Activated CD4-positive, alpha-beta T cell treated with anti-CD3 and anti-CD28 coated beads for 48 hours (primary cell): Measurements from ENCODE around the gene ACTL7B.
"Not testable (repeated sequence)": the region's sequence is repeated elsewhere in the genome, so short reads cannot be mapped to it uniquely, and the experiment has no call there.

Experiments
- DNase-seq: peaks from one replicate; pipeline ENCODE4 v3.0.0-alpha.2; 2020

ACTL7B gene

DNA sequence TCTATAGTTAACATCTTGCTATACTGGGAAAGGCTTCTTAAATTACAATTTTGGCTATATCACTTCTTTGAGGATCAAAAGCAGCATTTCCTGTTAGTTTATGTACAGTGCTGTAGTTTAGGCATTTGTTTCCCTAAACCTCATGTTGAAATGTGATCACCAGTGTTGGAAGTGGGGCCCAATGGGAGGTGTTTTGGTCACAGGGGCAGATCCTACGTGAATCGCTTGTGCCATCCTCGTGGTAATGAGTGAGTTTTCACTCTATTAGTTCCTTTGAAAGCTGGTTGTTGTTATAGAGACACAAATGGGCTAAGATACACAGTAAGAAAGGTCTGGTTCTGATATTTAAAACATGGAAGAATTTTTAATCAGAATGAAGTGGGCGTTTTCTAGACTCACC lies 12.0 kb upstream of the ACTL7B start:
- no peak for DNase-seq

DNA sequence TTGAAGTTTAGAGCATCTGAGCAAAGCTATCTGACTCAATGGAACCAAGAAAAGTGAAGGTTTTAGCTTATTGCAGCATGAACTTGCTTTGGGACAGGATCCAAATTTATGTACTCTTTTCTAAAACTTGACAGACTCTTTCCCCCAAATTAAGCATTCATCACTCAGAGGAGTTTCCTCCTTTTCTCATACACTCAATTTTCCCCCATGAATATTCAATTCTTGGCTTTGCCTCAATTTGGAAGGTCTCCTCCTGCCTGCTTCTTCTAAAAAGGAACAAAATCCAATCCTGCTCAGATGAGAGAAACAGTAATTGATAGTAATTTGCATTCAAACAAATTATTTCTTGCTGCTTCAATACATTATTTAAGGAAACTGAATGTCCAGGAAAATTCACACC lies 11.3 kb upstream of the ACTL7B start:
- no peak for DNase-seq

DNA sequence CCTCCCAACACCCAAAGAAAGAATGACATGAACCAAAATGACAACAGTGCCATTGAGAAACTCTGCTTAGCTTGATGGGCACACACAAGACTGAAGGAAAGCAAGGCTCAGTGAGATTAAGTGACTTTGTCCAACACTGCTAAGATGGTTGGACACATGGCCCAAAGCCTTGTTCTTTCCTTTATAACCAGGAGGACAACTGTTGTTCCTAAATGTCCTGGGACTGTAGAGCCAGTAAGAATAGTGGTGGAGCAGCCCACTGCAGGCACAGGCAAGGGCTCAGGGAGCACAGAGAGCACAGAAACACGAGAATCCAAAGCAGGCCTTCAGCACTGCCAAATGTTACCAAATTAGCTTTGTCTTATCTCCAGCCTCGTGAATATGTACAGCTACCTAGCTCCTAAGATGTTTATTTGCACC lies 10.2 kb upstream of the ACTL7B start:
- DNase-seq, result no peak

DNA sequence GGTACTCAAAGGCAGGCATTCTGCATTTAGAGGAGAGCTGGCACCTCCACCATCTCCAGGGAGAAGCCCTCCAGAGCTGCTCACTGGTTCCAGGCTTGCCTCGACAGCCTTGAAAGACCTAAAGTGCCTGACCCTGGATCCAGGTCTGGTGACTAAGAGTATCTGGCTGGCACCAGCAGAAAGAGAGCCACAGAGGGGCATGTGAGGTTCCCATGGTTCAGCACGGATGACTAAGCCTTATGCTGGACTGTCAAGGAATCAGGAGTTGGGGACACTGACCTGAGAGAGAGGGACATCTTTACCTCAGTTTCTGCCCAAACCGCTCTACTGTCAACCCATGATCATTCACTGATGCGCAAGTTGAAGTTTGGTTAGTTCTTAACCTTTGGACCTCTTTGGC lies 9.3 kb upstream of the ACTL7B start:
- no peak for DNase-seq

DNA sequence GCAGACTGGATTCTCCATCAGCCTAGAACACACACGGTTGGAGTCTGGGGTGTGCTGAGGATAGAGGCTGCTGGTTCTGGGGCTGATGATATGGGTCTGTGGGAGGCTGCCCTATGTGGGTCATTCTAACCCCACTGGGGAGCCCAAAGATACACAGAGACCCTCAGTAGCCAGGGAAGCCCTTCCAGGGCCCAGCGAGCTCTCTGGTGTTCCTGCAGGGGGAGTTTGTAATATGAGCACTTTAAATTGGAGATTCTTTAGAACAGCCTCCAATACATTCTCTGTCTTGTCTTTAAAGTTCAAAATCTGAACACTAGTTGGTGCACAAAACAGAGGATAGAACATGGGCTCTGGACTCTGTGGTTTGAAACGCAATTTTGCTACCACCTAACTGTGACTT lies 8.7 kb upstream of the ACTL7B start:
- no peak for DNase-seq

DNA sequence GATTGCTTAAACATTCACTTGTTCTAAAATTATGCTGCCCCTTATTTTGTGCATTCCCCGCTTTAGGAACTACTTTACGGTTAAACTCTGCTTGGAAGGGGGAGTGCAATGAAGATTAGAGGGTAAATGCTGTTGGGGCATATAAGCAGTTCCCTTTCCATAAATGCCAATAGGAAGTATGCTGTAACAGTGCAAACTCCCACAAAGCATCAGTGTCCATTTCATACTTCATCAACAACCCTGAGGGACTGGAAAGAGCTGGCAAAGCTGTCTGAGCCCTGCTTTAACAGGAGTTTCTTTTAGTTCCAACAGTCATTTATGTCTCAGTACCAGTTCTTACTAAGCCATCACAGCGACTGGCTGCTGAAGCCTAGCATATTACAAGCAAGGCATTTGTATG lies 8.1 kb upstream of the ACTL7B start:
- no peak for DNase-seq

DNA sequence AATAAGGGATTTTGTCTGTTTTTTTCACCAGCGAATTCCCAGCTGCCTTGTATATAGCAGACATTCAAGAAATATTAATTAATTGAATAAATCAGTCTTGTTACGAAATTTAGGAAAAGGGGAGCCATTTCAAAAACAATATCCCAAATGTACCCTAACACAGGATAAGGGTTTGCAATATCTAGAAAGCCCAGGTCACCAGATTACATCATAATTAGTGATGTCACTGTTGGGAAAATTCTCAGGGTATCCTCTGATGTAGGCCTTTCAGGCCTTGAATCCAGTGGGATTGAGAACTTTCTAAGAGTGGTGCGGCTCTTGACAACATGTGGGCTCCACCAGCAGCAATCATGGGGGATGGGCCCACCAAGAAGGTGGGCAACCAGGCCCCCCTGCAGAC lies 6.2 kb upstream of the ACTL7B start, which contains the start of gene ACTL7A:
TSS of gene ACTL7A (plus strand) at position 270 of the 400 bp plus-strand sequence. CDS start at position 327, 57 bp downstream.
- no peak for DNase-seq

DNA sequence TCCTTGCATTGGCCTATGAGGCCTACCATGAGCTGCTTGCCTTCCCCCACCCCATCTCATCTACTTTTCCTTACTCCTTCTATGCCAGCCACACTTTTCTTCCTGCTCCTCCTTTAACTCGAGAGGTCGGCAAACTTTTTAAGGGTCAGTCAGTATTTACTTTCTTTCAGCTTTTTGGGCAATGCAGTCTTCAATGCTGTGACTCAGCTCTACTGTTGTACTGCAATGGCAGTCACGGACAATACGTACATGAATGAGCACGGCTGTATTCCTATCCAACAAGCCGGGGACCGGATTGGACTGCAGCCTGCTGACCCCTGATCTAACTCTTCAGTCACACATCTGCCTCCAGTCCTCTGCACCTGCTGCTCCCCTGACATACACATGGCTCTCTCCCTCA lies 5.7 kb upstream of the ACTL7B start:
- no peak for DNase-seq

DNA sequence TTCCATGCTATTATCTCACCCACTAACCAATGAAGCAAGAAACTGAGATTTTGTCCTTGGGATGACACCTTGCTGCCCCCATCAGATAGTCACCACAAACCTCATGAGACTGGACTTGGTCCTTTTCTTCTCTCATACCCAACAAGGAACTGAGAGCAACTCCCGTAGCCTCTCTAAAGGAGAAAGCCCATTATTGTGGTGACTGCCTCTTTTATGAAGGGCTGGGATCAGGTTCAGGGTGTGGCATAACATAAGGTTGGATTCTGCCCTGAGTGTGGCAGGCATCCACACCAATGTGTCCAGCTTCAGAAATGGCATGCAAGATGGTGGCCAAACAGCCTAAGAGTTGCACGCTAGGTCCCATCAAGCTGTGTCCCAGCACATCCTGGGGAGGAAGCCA lies 5.0 kb upstream of the ACTL7B start:
- DNase-seq, result no peak

DNA sequence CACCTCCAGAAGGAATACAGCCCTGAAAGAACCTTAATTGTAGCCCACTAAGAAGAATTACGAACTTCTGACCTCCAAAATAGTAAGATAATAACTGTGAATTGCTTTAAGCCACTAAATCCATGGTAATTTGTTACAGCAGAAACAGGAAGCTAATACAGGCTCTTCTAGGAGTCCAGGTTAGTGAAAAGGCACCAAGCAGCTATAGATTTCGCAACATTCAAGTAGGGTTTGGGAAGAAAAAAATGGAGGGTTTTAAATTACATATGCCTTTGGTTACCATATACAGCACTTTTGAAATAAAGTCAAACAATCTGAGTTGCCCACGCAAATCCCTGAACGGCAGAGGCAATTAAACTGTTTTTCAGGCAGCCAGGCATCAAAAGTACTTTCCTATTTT lies 4.6 kb upstream of the ACTL7B start:
- no peak for DNase-seq

DNA sequence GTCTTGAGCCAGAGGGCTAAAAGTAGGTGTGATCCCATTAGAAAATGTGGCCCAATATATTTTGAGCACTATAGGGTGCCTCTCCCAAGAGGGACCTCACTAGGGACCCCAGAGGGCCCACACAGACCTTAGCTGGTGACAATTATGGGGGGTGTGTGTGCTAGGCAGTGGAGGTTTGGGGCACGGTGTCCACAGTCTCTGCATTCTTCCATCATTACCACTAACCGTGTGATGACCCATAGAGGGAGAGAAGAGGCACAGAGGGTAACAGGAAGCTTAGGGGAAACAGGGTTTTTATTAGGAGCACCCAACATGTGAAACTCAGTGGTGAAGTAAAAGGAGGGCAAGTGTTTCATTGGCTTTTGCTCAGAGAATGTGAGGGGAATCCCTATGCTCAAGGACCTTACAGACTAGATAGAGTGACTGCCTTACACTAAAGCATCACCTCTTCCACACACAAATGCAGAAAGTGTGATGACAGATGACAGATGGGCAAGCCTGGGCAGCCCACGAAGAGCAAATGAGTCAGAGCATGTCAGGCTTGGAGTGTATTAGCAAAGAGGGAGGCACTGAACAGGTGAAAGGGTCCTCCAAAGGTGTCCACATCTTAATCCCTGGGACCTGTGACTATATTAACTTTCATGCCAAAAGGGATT lies 3.8 kb upstream of the ACTL7B start:
- DNase-seq, result no peak

DNA sequence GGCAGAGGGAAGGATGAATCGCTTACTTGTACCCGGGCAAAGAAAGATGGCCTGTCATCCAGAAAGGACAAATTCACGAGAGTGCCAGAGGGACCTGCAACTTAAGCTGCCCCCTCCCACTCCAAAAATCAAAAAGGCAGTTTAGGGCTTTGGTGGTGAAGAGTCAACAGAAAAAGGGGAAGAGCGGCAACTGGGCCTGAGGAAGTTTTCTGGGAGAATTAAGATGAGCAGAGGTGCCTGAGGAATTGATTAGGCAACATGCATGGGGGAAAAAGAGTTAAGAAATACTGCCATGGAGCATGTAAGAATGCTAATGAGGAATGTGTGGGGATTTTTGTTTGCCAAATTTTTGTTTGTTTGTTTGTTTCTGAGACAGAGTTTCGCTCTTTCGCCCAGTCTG lies 1.8 kb upstream of the ACTL7B start:
- no peak for DNase-seq

DNA sequence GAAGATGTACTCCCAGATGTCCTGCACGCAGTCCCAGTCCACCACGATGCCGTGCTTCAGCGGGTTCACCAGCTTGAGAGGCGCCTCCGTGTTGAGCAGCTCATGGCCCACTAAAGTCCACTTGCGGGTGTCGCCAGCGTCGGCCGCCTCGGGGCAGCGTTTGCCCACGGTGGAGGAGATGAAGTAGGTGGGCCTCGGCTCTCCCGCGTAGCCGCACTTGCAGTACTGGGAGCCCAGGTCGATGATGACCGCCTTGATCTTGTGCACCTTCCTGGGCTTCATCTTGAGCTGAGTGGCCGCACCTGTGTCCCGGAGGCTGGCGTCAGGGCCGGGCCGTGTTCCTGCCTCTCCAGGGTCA lies 278 bp downstream of the ACTL7B start:
- no peak for DNase-seq

DNA sequence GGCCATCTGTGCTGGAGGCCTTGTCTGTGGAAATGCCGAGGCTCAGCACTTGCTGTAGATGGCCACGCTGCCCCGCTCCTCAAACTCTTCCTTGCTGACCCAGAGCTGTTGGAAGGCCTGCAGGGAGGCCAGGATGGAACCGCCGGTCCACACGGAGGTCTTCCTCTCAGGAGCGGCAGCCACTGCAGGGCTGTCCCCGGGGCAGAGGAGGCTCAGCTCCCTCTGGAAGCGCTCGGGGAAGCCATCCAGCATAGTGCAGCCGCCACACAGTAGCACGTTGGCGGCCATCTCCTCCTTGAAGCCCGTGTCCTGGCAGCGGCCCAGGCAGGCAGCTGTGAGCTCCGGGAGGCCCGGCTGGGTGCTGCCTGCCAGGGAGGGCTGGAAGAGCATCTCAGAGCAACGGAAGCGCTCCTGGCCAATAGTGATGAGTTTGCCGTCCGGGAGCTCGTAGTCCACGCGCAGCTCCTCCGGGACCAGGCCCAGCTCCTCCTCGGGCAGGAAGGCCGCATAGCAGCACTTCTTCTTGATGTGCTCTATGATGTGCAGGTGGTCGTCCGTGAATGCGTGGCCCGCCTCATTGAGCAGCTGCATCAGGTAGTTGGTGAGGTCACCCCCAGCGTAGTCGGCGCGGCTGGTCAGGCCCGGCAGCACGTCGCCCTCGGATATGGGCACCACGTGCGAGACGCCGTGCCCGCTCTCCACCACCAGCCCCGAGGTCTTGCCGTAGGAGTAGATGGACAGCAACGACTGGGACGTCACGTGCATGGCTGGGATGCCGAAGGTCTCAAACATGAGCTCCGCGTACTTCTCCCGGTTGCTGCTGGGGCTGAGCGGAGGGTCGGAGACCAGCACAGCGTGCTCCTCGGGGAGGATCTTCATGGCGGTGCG lies 901 bp downstream of the ACTL7B start:
- no peak for DNase-seq

DNA sequence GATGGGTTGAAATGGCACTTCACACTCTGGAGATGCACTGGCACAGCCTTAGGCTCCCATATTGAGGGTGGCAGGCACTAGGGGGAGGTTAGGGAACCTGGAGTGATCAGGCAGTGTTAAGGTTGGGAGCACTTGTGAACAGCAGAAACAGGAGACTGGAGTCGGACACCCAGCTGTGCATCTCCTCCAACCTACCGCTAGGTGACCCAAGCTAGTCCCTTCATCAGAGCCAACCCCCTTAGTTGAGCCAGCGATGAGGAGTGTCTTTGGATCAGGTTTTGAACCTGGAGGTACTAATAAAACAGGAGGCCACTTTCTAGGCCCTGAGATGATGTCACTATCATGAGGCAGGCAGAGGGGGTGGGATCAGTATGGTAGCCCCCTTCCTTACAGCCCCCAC lies 1.7 kb downstream of the ACTL7B start:
- DNase-seq, result no peak

DNA sequence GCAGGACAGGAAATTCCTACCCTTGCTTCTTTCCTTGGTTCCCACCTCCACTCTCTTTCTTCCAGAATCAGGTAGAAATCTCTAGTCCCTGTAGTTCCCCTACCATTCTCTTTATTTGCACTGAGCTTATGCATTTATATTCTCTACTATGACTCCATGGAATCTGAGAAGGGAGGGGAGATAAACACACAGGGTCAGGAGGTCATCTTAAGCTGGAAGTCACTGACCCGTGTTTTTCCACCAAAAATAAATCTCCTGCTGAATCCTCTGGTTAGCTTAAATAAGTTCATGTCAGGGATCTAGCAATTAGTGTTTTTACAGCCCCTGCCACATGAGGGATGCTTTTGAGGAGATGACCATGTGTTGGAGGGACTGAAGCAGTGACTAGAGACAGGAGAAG lies 3.7 kb downstream of the ACTL7B start:
- no peak for DNase-seq

DNA sequence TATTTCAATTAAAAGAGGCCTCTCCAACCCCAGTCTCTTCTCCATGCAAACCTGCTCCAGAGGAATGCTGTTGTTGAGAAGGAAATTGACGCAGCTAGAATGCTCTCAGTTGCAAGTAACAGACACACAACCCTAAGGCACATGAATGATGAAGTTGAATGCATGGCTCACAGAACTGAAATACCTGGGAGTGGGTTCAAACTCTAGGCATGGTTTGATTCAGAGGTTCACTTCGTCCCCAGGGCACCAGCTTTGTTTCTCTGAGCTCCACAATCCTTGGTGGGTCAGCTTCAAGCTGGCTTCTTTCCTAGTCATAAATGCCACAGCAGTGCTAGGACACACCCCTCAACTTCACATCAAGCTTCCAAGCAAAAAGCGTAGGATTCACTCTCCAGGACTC lies 4.6 kb downstream of the ACTL7B start:
- DNase-seq, result no peak

DNA sequence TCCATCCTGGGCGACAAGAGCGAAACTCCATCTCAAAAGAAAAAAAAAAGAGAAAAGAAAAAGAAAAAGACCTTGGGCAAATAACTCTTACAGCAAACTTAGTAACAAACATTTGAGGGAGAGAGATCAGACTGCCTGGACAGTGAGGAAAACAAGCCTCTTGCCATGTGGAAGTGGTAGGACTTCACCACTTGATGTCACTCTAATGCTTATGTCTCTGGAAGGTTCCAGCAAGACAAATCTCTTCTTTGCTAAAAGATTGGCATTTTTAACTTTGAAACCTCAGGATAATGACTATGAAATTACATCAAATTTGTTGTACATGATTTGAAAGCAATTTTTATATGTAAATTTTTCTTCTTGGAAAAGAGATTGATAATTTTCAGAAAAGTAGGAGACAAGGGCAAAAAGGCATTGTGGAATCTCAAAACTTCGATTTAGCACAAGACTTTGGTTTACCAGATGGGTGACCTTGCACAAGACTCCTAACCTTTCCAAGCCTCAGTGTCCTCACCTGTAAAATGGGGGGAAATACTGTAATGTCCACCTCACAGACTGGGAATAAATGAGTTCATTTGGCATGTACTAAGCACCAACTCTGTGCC lies 5.4 kb downstream of the ACTL7B start:
- no peak for DNase-seq

DNA sequence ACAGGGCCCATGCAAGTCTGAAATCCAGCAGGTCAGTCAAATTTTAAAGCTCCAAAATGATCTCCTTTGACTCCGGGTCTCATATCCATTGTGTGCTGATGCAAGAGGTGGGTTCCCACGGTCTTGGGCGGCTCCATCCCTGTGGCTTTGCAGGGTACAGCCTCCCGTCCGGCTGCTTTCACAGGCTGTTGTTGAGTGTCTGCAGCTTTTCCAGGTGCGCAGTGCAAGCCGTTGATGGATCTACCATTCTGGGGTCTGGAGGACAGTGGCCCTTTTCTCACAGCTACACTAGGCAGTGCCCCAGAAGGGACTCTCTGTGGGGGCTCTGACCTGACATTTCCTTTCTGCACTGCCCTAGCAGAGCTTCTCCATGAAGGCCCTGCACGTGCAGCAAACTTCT lies 7.5 kb downstream of the ACTL7B start:
- DNase-seq, result not testable (repeated sequence)

DNA sequence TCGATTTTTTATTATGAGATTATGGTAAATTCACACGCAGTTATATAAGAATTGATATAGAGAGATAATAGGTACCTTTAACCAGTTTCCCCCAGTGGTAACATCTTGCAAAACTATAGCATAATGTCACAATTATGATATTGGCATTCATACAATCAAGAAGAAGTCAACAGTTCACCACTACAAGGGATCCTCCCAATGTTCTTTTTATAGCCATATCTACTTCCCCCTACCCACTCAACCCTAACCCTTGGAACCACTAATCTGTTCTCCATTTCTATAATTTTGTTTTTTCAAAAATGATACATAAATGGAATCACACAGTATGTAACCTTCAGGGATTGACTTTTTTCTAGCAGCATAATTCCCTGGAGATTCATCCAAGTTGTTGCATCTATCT lies 9.8 kb downstream of the ACTL7B start:
- DNase-seq, result no peak

DNA sequence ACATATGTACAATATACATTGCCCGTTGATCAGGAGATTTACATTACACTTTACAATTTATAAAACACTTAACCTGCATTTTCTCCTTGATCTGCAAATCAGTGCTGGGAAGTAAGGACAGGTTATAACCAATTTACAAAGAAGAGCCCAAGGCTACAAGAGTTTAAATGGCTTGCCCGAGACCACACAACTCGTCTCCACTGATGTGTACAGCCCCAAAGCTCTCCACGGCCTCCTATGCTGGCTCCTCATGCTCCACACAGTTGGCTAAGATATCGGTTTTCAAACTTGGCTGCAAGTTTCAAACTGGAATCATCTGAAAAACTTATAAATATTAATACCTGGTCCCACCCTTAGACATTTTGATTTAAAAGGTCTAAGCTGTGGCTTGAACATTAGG lies 10.3 kb downstream of the ACTL7B start:
- no peak for DNase-seq

DNA sequence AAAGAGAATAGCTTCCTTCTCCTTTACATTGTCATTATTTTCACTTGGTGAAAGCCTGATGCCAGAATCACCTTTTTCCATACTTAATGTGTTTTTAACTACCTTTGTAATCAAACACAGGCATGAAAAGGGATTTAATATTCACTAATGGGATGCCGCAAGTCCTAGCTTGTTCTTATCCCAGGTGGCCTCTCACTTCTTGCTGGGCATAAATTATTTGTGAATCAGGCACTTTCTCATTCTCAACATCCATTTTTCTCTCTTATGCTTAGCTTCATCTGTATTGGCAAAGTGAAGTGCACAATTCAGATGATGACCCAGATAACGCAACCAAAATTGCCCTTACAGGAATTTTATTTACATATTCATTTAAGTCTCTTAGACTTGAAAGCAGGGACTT lies 10.9 kb downstream of the ACTL7B start:
- no peak for DNase-seq

DNA sequence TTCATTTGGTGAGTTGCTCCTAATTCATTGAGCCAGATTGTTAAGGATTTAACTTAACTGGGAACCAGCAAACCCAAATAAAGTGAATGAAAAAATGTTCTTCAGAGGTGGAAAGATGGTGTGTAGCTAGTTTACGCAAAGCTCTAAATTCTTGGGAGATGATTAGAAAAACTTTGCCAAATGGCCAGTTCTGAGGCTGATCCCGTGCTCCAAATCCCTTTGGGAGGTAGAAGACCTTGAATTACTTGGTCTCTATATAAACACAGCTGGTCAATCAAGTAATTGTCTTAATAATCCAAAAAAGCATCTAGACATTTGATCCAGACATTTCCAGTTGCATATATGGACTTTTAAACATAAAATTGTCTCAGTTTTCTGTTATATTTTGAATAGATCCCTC lies 11.4 kb downstream of the ACTL7B start:
- no peak for DNase-seq

DNA sequence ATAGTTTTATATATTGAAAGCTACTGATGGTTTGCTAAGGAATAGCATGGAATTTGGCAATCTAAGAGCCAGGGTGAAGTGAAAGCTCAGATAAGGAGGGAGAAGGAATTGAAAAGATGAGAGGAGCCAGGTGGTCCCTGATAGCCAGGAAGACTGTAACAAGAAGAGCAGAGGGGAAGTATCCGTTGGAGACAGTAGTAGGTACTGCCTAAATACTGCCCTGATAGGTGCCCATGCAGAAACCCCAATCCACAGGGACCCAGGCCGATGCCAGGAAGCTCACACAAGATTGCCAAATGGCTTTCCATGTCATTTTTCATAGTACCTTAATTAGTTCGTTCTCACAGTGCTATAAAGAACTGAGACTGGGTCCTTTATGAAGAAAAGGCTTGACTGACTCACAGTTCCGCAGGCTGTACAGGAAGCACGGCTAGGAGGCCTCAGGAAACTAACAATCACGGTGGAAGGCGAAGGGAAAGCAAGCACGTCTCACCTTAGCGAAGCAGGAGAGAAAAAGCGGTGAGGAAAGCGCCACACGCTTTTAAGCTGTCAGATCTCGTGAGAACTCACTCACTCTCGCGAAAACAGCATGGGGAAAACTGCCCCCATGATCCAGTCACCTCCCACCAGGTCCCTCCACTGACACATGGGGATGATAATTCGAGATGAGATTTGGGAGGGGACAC lies 13.0 kb downstream of the ACTL7B start:
- peak; percentile 31 for DNase-seq
